HEK293 (cell line): ENCODE measurements around the gene CYBRD1.

ENCODE experiments used
- CTCF ChIA-PET: fragments of 350-600 bp; formaldehyde crosslinking; extraction: SDS; loops from one replicate; lab custom pipeline; 2021; ENCODE audit warnings: antibody characterized with exemption; lab: Yijun Ruan, JAX
- POLR2A ChIA-PET: fragments of 300-600 bp; formaldehyde crosslinking; extraction: SDS; loops from one replicate; lab custom pipeline; 2020; ENCODE audit warnings: antibody characterized with exemption, inconsistent platforms; lab: Yijun Ruan, JAX
- H3K27ac ChIP-seq: fragments of 200-500 bp; sonication (Bioruptor generic); 2 replicates; pipeline ENCODE4 v1.5.1; 2014; ENCODE audit warnings: low read depth, low read length, control low read depth, inconsistent platforms; ENCODE audit errors: extremely low read depth
- H3K36me3 ChIP-seq, 2 experiments: fragments of 200-500 bp in 1 of 2; sonication (Bioruptor generic) in 1 of 2; 1 replicate in 1 of 2; 2 replicates in 1 of 2; pipeline ENCODE4 v1.5.1; 2014 to 2017; ENCODE audit warnings: inconsistent platforms in 2 of 2, low read length in 2 of 2; ENCODE audit not compliant: control insufficient read depth in 2 of 2, insufficient read depth in 1 of 2
- H3K4me1 ChIP-seq: fragments of 200-500 bp; sonication (Bioruptor generic); 2 replicates; pipeline ENCODE4 v1.5.1; 2014; ENCODE audit warnings: mild to moderate bottlenecking, low read length, inconsistent platforms; ENCODE audit not compliant: control insufficient read depth, insufficient read depth
- H3K4me3 ChIP-seq: 2 replicates; pipeline ENCODE4 v1.5.1; 2011; ENCODE audit warnings: low read depth, mild to moderate bottlenecking, control low read depth, low read length, moderate library complexity
- H3K9me3 ChIP-seq: fragments of 200-500 bp; sonication (Bioruptor generic); 2 replicates; pipeline ENCODE4 v1.5.1; 2014; ENCODE audit warnings: low read depth, low read length, inconsistent platforms; ENCODE audit not compliant: control insufficient read depth, insufficient read depth
- GFI1B ChIP-seq: fragments of 450-650 bp; formaldehyde crosslinking; IDR thresholded peaks from 2 replicates; pipeline ENCODE4 v1.5.1; 2016; ENCODE audit warnings: missing biosample characterization, missing genetic modification characterization
- KLF8 ChIP-seq: fragments of 450-650 bp; formaldehyde crosslinking; IDR thresholded peaks from 2 replicates; pipeline ENCODE4 v1.5.1; 2016; ENCODE audit warnings: missing biosample characterization, missing genetic modification characterization
- MEIS1 ChIP-seq: sonication (generic); formaldehyde crosslinking; IDR thresholded peaks from 2 replicates; pipeline ENCODE4 v1.8.1; 2022; ENCODE audit warnings: missing genetic modification reagents, mild to moderate bottlenecking, borderline replicate concordance
- ZNF140 ChIP-seq: fragments of 450-650 bp; formaldehyde crosslinking; IDR thresholded peaks from 2 replicates; pipeline ENCODE4 v1.5.1; 2016; ENCODE audit warnings: missing biosample characterization, missing genetic modification characterization
- ZNF175 ChIP-seq: fragments of 450-650 bp; formaldehyde crosslinking; IDR thresholded peaks from 2 replicates; pipeline ENCODE4 v1.5.1; 2016; ENCODE audit warnings: missing biosample characterization, missing genetic modification characterization
- ZNF18 ChIP-seq: fragments of 450-650 bp; formaldehyde crosslinking; IDR thresholded peaks from 2 replicates; pipeline ENCODE4 v1.5.1; 2016; ENCODE audit warnings: missing biosample characterization, missing genetic modification characterization
- ZNF223 ChIP-seq: fragments of 450-650 bp; formaldehyde crosslinking; IDR thresholded peaks from 2 replicates; pipeline ENCODE4 v1.5.1; 2016; ENCODE audit warnings: missing biosample characterization, missing genetic modification characterization
- ZNF292 ChIP-seq: fragments of 450-650 bp; formaldehyde crosslinking; IDR thresholded peaks from 2 replicates; pipeline ENCODE4 v1.5.1; 2016; ENCODE audit warnings: low read depth, missing biosample characterization, missing genetic modification characterization, borderline replicate concordance
- ZNF398 ChIP-seq: fragments of 450-650 bp; formaldehyde crosslinking; IDR thresholded peaks from 2 replicates; pipeline ENCODE4 v1.5.1; 2017; ENCODE audit warnings: missing biosample characterization, missing genetic modification characterization
- ZNF473 ChIP-seq: fragments of 450-650 bp; formaldehyde crosslinking; IDR thresholded peaks from 2 replicates; pipeline ENCODE4 v1.5.1; 2017; ENCODE audit warnings: missing biosample characterization, missing genetic modification characterization
- ZNF670 ChIP-seq: fragments of 450-650 bp; formaldehyde crosslinking; IDR thresholded peaks from 2 replicates; pipeline ENCODE4 v1.5.1; 2016; ENCODE audit warnings: missing biosample characterization, missing genetic modification characterization, low read depth
- ZNF704 ChIP-seq: fragments of 450-650 bp; formaldehyde crosslinking; IDR thresholded peaks from 2 replicates; pipeline ENCODE4 v1.5.1; 2016; ENCODE audit warnings: missing biosample characterization, missing genetic modification characterization
- ZNF747 ChIP-seq: fragments of 450-650 bp; formaldehyde crosslinking; IDR thresholded peaks from 2 replicates; pipeline ENCODE4 v1.5.1; 2016; ENCODE audit warnings: missing biosample characterization, missing genetic modification characterization
- ZNF768 ChIP-seq: fragments of 450-650 bp; formaldehyde crosslinking; IDR thresholded peaks from 2 replicates; pipeline ENCODE4 v1.5.1; 2018; ENCODE audit warnings: missing biosample characterization, mild to moderate bottlenecking, missing genetic modification characterization
- ZNF777 ChIP-seq: fragments of 450-650 bp; formaldehyde crosslinking; IDR thresholded peaks from 2 replicates; pipeline ENCODE4 v1.5.1; 2017; ENCODE audit warnings: missing biosample characterization, missing genetic modification characterization, borderline replicate concordance
- TF ChIP-seq, protein P1 (sequence below): fragments of 450-650 bp; formaldehyde crosslinking; IDR thresholded peaks from 2 replicates; pipeline ENCODE4 v1.5.1; 2016; ENCODE audit warnings: missing biosample characterization, missing genetic modification characterization
- TF ChIP-seq, protein P2 (sequence below): fragments of 450-650 bp; formaldehyde crosslinking; conservative IDR thresholded peaks from 2 replicates; pipeline ENCODE4 v1.5.1; 2016; ENCODE audit warnings: low read depth, missing biosample characterization, missing genetic modification characterization
- TF ChIP-seq, protein P3 (sequence below): fragments of 450-650 bp; formaldehyde crosslinking; IDR thresholded peaks from 2 replicates; pipeline ENCODE4 v1.5.1; 2016; ENCODE audit warnings: missing biosample characterization, missing genetic modification characterization, borderline replicate concordance
- TF ChIP-seq, protein P4 (sequence below): fragments of 450-650 bp; formaldehyde crosslinking; IDR thresholded peaks from 2 replicates; pipeline ENCODE4 v1.5.1; 2016; ENCODE audit warnings: missing biosample characterization, missing genetic modification characterization

The CYBRD1 gene

GRCh38 chr2:171551836-171552235 lies 29.6 kb downstream of the CYBRD1 start:
- Histone ChIP-seq H3K4me3 (no peak overlapping the region), H3K4me1 (no peaks in the 10 kb centered on the region), H3K9me3 (no peaks in the 10 kb centered on the region), H3K27ac (no peak overlapping the region), H3K36me3 (peaks cover 0 to 4% of the 10 kb centered on the region in 2 experiments; a peak in 1 of 3 replicates)
- TF ChIP-seq ZNF223 (tag by site-specific recombination), result no peak
- ChIA-PET POLR2A (interaction anchor here (1.0 kb wide), 1 partner anchor 29 kb away, joined by 4 read pairs; no protein-coding TSS in a partner anchor), CTCF (no interaction called here)

GRCh38 chr2:171553236-171553635 lies 31.0 kb downstream of the CYBRD1 start:
- Histone ChIP-seq H3K4me1 (no peaks in the 10 kb centered on the region), H3K36me3 (peaks cover 0 to 4% of the 10 kb centered on the region in 2 experiments; a peak in 1 of 3 replicates), H3K27ac (no peak overlapping the region), H3K4me3 (no peak overlapping the region), H3K9me3 (no peaks in the 10 kb centered on the region)
- ChIA-PET CTCF (no interaction called here), POLR2A (no interaction called here)
- TF ChIP-seq ZNF175 (tag by site-specific recombination) (no peak), ZNF777 (no peak), ZNF292 (tag by site-specific recombination) (no peak), ZNF140 (tag by site-specific recombination) (no peak), GFI1B (no peak), ZNF398 (tag by site-specific recombination) (no peak), MEIS1 (no peak), ZNF768 (tag by site-specific recombination) (no peak)

DNA sequence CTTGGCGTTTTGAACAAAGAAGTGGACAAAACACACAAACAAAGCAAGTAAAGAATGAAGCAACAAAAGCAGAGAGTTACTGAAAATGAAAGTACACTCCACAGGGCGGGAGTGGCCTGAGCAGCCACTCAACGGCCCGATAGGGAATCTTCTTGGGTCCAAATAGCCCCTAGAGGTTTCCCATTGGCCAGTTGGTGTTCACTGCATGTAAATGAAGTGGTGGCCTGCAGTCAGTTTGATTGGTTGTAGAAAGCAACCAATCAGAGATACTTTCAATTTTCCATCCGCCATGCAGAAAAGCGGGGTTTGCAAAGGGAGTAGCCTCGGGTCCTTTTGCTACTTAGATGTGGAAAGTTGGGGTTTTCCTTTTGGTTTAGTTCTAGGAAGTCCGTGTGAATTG lies 31.6 kb downstream of the CYBRD1 start:
- H3K4me3 ChIP-seq, result no peak overlapping the region
- CTCF ChIA-PET, result no interaction called here
- TF ChIP-seq KLF8 (tag by site-specific recombination) (no peak), ZNF704 (tag by site-specific recombination) (no peak), ZNF670 (no peak), ZNF747 (tag by site-specific recombination) (no peak), ZNF473 (tag by site-specific recombination) (no peak), ZNF18 (no peak)
- TF ChIP-seq, protein P1, sequence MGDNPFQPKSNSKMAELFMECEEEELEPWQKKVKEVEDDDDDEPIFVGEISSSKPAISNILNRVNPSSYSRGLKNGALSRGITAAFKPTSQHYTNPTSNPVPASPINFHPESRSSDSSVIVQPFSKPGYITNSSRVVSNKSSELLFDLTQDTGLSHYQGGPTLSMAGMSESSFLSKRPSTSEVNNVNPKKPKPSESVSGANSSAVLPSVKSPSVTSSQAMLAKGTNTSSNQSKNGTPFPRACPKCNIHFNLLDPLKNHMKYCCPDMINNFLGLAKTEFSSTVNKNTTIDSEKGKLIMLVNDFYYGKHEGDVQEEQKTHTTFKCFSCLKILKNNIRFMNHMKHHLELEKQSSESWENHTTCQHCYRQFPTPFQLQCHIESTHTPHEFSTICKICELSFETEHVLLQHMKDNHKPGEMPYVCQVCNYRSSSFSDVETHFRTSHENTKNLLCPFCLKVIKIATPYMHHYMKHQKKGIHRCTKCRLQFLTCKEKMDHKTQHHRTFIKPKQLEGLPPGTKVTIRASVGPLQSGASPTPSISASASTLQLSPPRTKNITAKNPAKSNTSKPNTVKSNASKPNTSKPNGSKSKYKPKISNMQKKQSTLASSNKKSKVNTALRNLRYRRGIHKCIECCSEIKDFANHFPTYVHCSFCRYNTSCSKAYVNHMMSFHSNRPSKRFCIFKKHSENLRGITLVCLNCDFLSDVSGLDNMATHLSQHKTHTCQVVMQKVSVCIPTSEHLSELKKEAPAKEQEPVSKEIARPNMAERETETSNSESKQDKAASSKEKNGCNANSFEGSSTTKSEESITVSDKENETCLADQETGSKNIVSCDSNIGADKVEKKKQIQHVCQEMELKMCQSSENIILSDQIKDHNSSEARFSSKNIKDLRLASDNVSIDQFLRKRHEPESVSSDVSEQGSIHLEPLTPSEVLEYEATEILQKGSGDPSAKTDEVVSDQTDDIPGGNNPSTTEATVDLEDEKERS (tag by site-specific recombination), result no peak
- TF ChIP-seq, protein P2, sequence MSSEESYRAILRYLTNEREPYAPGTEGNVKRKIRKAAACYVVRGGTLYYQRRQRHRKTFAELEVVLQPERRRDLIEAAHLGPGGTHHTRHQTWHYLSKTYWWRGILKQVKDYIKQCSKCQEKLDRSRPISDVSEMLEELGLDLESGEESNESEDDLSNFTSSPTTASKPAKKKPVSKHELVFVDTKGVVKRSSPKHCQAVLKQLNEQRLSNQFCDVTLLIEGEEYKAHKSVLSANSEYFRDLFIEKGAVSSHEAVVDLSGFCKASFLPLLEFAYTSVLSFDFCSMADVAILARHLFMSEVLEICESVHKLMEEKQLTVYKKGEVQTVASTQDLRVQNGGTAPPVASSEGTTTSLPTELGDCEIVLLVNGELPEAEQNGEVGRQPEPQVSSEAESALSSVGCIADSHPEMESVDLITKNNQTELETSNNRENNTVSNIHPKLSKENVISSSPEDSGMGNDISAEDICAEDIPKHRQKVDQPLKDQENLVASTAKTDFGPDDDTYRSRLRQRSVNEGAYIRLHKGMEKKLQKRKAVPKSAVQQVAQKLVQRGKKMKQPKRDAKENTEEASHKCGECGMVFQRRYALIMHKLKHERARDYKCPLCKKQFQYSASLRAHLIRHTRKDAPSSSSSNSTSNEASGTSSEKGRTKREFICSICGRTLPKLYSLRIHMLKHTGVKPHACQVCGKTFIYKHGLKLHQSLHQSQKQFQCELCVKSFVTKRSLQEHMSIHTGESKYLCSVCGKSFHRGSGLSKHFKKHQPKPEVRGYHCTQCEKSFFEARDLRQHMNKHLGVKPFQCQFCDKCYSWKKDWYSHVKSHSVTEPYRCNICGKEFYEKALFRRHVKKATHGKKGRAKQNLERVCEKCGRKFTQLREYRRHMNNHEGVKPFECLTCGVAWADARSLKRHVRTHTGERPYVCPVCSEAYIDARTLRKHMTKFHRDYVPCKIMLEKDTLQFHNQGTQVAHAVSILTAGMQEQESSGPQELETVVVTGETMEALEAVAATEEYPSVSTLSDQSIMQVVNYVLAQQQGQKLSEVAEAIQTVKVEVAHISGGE (tag by site-specific recombination), result no peak
- TF ChIP-seq, protein P3, sequence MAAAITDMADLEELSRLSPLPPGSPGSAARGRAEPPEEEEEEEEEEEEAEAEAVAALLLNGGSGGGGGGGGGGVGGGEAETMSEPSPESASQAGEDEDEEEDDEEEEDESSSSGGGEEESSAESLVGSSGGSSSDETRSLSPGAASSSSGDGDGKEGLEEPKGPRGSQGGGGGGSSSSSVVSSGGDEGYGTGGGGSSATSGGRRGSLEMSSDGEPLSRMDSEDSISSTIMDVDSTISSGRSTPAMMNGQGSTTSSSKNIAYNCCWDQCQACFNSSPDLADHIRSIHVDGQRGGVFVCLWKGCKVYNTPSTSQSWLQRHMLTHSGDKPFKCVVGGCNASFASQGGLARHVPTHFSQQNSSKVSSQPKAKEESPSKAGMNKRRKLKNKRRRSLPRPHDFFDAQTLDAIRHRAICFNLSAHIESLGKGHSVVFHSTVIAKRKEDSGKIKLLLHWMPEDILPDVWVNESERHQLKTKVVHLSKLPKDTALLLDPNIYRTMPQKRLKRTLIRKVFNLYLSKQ, result no peak
- TF ChIP-seq, protein P4, sequence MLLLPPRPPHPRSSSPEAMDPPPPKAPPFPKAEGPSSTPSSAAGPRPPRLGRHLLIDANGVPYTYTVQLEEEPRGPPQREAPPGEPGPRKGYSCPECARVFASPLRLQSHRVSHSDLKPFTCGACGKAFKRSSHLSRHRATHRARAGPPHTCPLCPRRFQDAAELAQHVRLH (tag by site-specific recombination), result no peak

More for the DNA sequence above, 31.6 kb downstream of the CYBRD1 start:
- Histone ChIP-seq H3K27ac (no peak overlapping the region), H3K36me3 (peaks cover 0 to 4% of the 10 kb centered on the region in 2 experiments; a peak in 1 of 3 replicates), H3K4me1 (no peaks in the 10 kb centered on the region), H3K9me3 (no peaks in the 10 kb centered on the region)
- POLR2A ChIA-PET, result no interaction called here
